Activated CD8-positive, alpha-beta memory T cell treated with anti-CD3 and anti-CD28 coated beads, Interleukin-2, amount 50 U/mL, for 24 hours (primary cell): ENCODE results near the gene MEGF8.
A peak's percentile ranks its signal among the peaks of the same experiment; 100 is the strongest.

Experiments
- DNase-seq: peaks from one replicate; pipeline ENCODE4 v3.0.0-alpha.2; 2020; ENCODE audit errors: extremely low read depth

MEGF8 gene

GRCh38 chr19:42419309-42419708, 93.9 kb downstream of the MEGF8 start:
- no peak for DNase-seq

DNA sequence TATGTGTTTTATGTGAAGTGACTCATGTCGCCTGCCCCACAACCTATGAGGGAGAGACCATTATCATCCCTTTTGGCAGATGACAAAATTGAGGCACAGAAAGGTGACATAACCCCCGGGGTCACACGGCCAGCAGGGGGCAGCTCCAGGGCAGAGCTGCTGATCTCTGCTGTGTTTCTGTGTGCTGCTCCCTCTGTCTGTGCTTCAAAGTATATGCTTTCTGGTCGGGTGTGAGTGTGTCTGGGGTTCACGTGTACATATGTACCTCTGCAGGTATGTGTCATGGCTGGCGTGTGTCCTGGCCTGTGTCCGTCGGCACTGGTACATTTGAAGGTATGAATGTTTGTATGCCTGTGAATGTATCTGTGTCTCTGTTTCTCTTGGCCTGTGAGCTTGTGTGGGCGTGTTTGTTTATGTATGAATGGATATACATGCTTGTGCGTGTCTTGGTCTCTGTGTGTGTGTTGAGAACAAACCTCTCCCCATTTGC, 94.7 kb downstream of the MEGF8 start:
- no peak for DNase-seq

DNA sequence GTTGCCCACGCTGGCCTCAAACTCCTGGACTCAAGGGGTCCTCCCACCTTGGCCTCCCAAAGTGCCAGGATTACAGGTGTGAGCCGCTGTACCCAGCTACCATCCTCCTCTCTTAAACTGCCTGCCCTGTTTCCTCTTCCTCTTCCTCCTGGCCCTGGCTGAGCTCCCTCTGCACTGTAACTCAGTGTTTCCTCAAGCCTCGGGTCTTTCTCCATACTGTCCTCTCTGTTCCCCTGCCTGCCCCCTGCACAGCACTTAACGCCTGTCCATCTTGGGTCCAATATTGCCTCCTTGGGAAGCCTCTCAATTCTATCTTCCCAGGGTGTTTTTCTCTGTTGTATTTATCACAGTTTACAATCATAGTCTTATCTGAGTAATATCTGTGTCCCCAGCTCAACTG, 95.7 kb downstream of the MEGF8 start:
- DNase-seq, result no peak

GRCh38 chr19:42421591-42422031, 96.2 kb downstream of the MEGF8 start:
- DNase-seq, result no peak

- DNase-seq, result no peak
Observed at GRCh38 chr19:42422092-42422900, 96.9 kb downstream of the MEGF8 start.

GRCh38 chr19:42422901-42423461, 97.5 kb downstream of the MEGF8 start:
- DNase-seq, result no peak

DNA sequence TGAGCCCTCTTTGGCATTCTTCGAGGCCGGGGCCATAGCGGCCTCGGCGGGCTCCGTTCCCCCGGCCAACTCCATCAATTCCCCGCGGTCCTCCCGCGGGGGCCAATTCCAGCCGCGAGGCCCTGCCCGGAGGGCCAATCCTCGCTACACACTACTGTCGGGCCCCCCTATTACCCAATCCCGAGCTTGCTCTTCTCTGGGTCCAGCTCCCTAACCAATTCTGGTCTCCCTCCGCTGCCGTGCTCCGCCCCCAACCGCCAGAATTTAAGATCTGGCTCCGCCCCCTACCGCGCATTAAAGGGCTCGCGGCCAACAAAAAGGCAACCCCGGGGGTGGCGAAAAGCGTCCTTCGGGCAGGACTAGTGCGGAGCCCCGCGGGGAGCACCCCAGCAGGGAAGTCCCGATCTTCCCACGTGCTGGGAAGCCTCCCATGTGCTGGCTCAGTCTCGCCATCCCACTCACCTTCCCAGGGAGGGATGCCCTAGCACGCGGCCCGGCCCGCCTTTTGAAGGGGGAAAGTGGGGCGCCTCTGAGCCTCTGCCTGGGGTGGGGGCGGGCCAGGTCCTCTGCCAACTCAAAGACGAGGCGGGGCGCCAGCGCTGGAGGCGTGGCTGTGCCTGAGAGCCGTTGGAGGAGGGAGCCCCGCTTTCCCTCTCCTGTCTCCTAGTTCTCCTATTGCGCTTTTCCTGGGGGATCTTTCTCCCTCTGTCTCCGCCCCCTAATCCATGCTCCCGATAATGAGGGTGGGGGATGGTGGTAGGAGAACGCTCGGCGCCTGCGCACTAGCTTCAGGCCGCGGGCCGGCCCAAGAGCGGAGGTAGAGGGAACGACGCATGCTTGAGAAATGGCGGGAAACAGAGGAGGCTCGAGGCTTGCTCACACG, 98.3 kb downstream of the MEGF8 start:
- peak; percentile 87 for DNase-seq

- no peak for DNase-seq
Observed at GRCh38 chr19:42424345-42424707, 98.9 kb downstream of the MEGF8 start.

DNA sequence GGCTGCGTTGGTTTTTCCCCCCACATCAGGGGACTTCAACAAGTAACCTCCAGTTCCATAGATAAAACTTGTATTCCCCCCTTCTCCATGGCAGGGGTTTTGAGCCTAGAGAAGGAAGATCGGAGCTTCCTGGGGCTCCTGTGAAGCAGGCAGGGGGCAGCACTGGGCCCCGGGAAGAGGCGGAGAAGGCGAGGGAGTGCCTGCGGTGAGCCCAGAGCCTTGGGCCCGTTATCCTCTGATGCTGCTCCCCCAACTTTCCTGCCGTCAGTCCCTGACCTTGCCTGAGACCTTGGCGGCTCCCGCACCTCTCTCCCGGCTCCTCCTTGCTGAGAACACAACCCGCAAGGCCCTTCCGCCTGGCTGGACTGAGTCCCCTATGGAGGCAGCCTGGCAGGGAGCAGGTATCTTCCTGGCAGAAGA, 99.3 kb downstream of the MEGF8 start:
- DNase-seq, result no peak

DNA sequence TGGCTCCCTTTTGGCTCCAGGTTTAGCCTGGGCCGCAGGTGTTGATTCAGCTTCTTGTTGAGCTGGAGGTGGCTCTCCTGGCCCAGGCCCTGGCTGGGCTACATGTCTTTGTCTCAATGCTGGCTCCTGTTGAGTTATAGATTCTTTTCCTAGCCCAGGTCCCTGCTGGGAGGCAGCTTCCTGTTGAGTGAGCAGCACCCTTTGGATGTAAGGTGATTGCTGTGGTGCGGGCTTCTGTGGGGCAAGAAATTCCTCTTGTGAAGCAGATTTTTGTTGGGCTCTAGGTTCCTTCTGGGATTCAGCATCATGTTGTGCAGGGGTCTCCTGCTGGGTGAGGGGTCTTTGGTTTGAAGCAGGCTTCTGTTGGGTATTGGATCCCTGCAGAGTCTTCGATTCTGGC, 101.2 kb downstream of the MEGF8 start:
- DNase-seq, result no peak

- no peak for DNase-seq
Observed at GRCh38 chr19:42427313-42427712, 101.9 kb downstream of the MEGF8 start, which contains the start of gene LIPE. TSS of gene LIPE (minus strand) at chr19:42427388. CDS start at chr19:42427149, 239 bp downstream.
